ENCODE results near the gene WDR74. TPM values are rescaled to one million over a fixed set of nuclear protein-coding genes. Genes with fewer than 3 reads are reported as not detected.

Gene WDR74
- total and polyA plus RNA-seq, 9 of the 15 experiments (the other 6 are each of a cell fraction or from before 2014, with no cell fraction given) = 32.7 to 210 (median 114) TPM

- TF ChIP-seq SETDB1 (IDR thresholded peaks at IDR 0.05; ENCODE audit: low read length) (no peak), ZNF639 (CRISPR knock-in tag; conservative IDR thresholded peaks at IDR 0.05 in 1 of 2, IDR thresholded peaks at IDR 0.05 in 1 of 2) (peak in 1 of 2 experiments; percentile 84; a peak in 2 of 4 replicates), MCM5 (IDR thresholded peaks at IDR 0.05; ENCODE audit: low read depth) (no peak), TCF15 (CRISPR knock-in tag; IDR thresholded peaks at IDR 0.05) (peak; percentile 91), PTRF (tag; IDR thresholded peaks at IDR 0.05) (peak; percentile 76), SMAD4 (CRISPR knock-in tag; conservative IDR thresholded peaks at IDR 0.05) (peak; percentile 23), CXXC5 (CRISPR knock-in tag; IDR thresholded peaks at IDR 0.05) (0 out of 2 replicates have a peak, but pooled peaks have one; percentile 23), POLR2AphosphoS2 (IDR thresholded peaks at IDR 0.05; ENCODE audit: low read length) (no peak), MYC (IDR thresholded peaks at IDR 0.05; ENCODE audit: low read depth, low read length) (no peak), MYC (CRISPR knock-in tag; IDR thresholded peaks at IDR 0.05; ENCODE audit: borderline replicate concordance, low read depth) (no peak), ZKSCAN8 (CRISPR knock-in tag; IDR thresholded peaks at IDR 0.05) (no peak), MAFK (IDR thresholded peaks at IDR 0.05; ENCODE audit: low read length) (no peak), ARHGAP35 (IDR thresholded peaks at IDR 0.05; ENCODE audit: partially characterized antibody) (no peak), ZNF239 (CRISPR knock-in tag; IDR thresholded peaks at IDR 0.05) (peak; percentile 66), ZFP1 (CRISPR knock-in tag; IDR thresholded peaks at IDR 0.05) (peak; percentile 60; the same call in 1 of the 2 replicates), SP1 (CRISPR knock-in tag; IDR thresholded peaks at IDR 0.05) (no peak), YY1 (IDR thresholded peaks at IDR 0.05; ENCODE audit: borderline replicate concordance in 1 of 3, control insufficient read depth in 1 of 3, extremely low read depth in 1 of 3, insufficient read depth in 3 of 3, insufficient read length in 1 of 3, insufficient replicate concordance in 2 of 3, low read depth in 1 of 3, low read length in 2 of 3) (no peak), CHD2 (IDR thresholded peaks at IDR 0.05; ENCODE audit: low read depth, low read length) (no peak), ZSCAN29 (IDR thresholded peaks at IDR 0.05) (no peak), ZBTB2 (IDR thresholded peaks at IDR 0.05) (no peak), ZNF165 (CRISPR knock-in tag; IDR thresholded peaks at IDR 0.05; ENCODE audit: borderline replicate concordance) (no peak), DLX4 (CRISPR knock-in tag; IDR thresholded peaks at IDR 0.05) (no peak), ZNF79 (CRISPR knock-in tag; IDR thresholded peaks at IDR 0.05; ENCODE audit: low read depth) (peak; percentile 83; the same call in 1 of the 2 replicates), BCL6 (CRISPR knock-in tag; IDR thresholded peaks at IDR 0.05) (peak; percentile 63; the same call in 1 of the 2 replicates), ZFX (CRISPR knock-in tag; IDR thresholded peaks at IDR 0.05) (no peak)
Observed at GRCh38 chr11:62860835-62861563, 21.6 kb upstream of the WDR74 start (continued).

All from K562 (cell line).